Measurements from ENCODE around the gene CRHR1. TPM values are rescaled to one million over a fixed set of nuclear protein-coding genes. Genes with fewer than 3 reads are reported as not detected.

CRHR1 gene
- total RNA-seq (2013; cell fraction: nucleolus; rRNA removed): not detected in 2 replicates
- not detected in 2 replicates for total RNA-seq (2014; rRNA removed)
- total RNA-seq (2014; rRNA removed; fragmentation: Illumina TruSeq; extraction: Trizol): not detected in 2 replicates
- 0.08 TPM in 1 of 2 replicates, not detected in the other for total RNA-seq (2021)
- not detected for polyA plus RNA-seq (2011; ENCODE audit: low read depth)
- not detected in 2 replicates for polyA plus RNA-seq (2011; rRNA removed)
- 0.07 TPM in 1 of 2 replicates, not detected in the other for polyA plus RNA-seq (2011; cell fraction: cytosol; rRNA removed)
- polyA plus RNA-seq (2011; cell fraction: nucleus; rRNA removed): not detected in 2 replicates
- 0.12 TPM in 1 of 2 replicates, not detected in the other for polyA plus RNA-seq (2012)
- not detected in 2 replicates for polyA plus RNA-seq (2014; fragmentation: Illumina TruSeq; extraction: Trizol)
- polyA plus RNA-seq (2014; fragmentation: Nextera tagmentation; extraction: Ambion mirVana): not detected
- polyA plus RNA-seq (2014; rRNA removed): not detected in 2 replicates
- polyA plus RNA-seq (2016; fragmentation: Nextera tagmentation; extraction: Ambion mirVana): not detected
- not detected in 2 replicates for polyA minus RNA-seq (2011; rRNA and poly(A)+ RNA removed)
- not detected in 2 replicates for polyA minus RNA-seq (2011; cell fraction: cytosol; rRNA and poly(A)+ RNA removed)
- not detected in 2 replicates for polyA minus RNA-seq (2011; cell fraction: nucleus; rRNA and poly(A)+ RNA removed)
- percentile 1 among the genes with signal in this experiment for Bru-seq, nascent RNA
- BruChase-seq, experiment 1, labeled RNA remaining after a 6-hour chase: percentile 4 among the genes with signal in this experiment
- not detected for BruChase-seq, experiment 2, labeled RNA remaining after a 2-hour chase
- long read RNA-seq, experiment 1: 0 reads
- long read RNA-seq, experiment 2: 0 reads

GRCh38 chr17:45784293-45784740 lies at the start of gene CRHR1:
CRHR1 (plus strand) TSS chr17:45784320; CDS start chr17:45784545, 225 bp downstream.
- H3K27me3 ChIP-seq (replicated peaks in 1 of 2; ENCODE audit: control insufficient read depth in 2 of 2, insufficient read depth in 2 of 2, low read length in 1 of 2): peaks cover 15 to 18% of the 10 kb centered on the region in 2 experiments
- FAIRE-seq (no peak), DNase-seq (ENCODE audit: low read depth, low spot score) (no peak), ATAC-seq (no peak)
- no peak within 1 kb of the TSS for H3K4me3 ChIP-seq
- no TSS peak for BruUV-seq (replicated peaks)
- no peaks in the 10 kb centered on the region for H3K4me1 ChIP-seq (ENCODE audit: control insufficient read depth, insufficient read depth, low read length)
- CTCF ChIA-PET: no interaction called here
- H3K9ac ChIP-seq (ENCODE audit: control insufficient read depth, insufficient read depth, low read length): no peak within 1 kb of the TSS
- RAD21 ChIA-PET (ENCODE audit: unreplicated experiment): no interaction called here
- no peak within 1 kb of the TSS for H3K27ac ChIP-seq (ENCODE audit: control insufficient read depth, insufficient read depth)
- POLR2A ChIA-PET: no interaction called here
- intact Hi-C loops (cut with micrococcal nuclease; ENCODE audit: unreplicated experiment): no loop called here
- no peaks in the 10 kb centered on the region for H3K79me2 ChIP-seq (ENCODE audit: control insufficient read depth, insufficient read depth, low read length)
- no peak within 1 kb of the TSS for H2AFZ ChIP-seq (ENCODE audit: control insufficient read depth, low read depth, low read length)
- H3K9me3 ChIP-seq (replicated peaks; ENCODE audit: control insufficient read depth, insufficient read depth, low read length): no peaks in the 10 kb centered on the region
- 0% methylated on average over 2 of the region's 56 CpGs for WGBS (ENCODE audit: insufficient coverage, insufficient replicate concordance, low lambda C conversion rate, missing lambda C conversion rate)
- peak within 1 kb of the TSS; percentile 48; the same call in 1 of the 2 replicates for H3K4me2 ChIP-seq (ENCODE audit: control insufficient read depth, insufficient read depth)
- H4K20me1 ChIP-seq (ENCODE audit: control insufficient read depth, insufficient read depth): no peaks in the 10 kb centered on the region
- H3K36me3 ChIP-seq (ENCODE audit: control insufficient read depth in 2 of 2, insufficient read depth in 2 of 2, low read length in 1 of 2): no peaks in the 10 kb centered on the region
- in situ Hi-C loops (cut with MboI): no loop called here
- no peak for TF ChIP-seq SPI1 (IDR thresholded peaks at IDR 0.05; ENCODE audit: borderline replicate concordance, insufficient read depth, low read depth, low read length)
- TF ChIP-seq SUZ12 (IDR thresholded peaks at IDR 0.05; ENCODE audit: unreplicated experiment): peak; percentile 98
- no peak for TF ChIP-seq USF2 (IDR thresholded peaks at IDR 0.05; ENCODE audit: borderline replicate concordance, low read depth, low read length)
- TF ChIP-seq EZH2 (IDR thresholded peaks at IDR 0.05; ENCODE audit: borderline replicate concordance, control insufficient read depth, low read depth, low read length): 0 out of 2 replicates have a peak, but pooled peaks have one; percentile 41
- SMC1A ChIA-PET (ENCODE audit: uncharacterized antibody, unreplicated experiment): no interaction called here

Data from GM12878 (cell line).